NCI-H345 treated with DMSO at 0.1 percent for 48 hours (cell line): ENCODE data around the gene ITGA11.

Experiments
- DNase-seq: peaks from one replicate; lab custom pipeline; 2025; ENCODE audit not compliant: unreplicated experiment; lab: John Stamatoyannopoulos, UW

The ITGA11 gene

GRCh38 chr15:68360721-68361120, 71.2 kb downstream of the ITGA11 start:
- DNase-seq: no peak

- DNase-seq: no peak
Measured at GRCh38 chr15:68356778-68357177, 75.2 kb downstream of the ITGA11 start.

GRCh38 chr15:68354923-68355322, 77.0 kb downstream of the ITGA11 start:
- DNase-seq: no peak

GRCh38 chr15:68354268-68354667, 77.7 kb downstream of the ITGA11 start:
- no peak for DNase-seq

- DNase-seq: no peak
Measured at GRCh38 chr15:68353421-68354135, 78.4 kb downstream of the ITGA11 start.

- no peak for DNase-seq
Measured at GRCh38 chr15:68352401-68353062, 79.4 kb downstream of the ITGA11 start.

GRCh38 chr15:68349151-68349550, 82.8 kb downstream of the ITGA11 start:
- DNase-seq: no peak

- DNase-seq: no peak
Measured at GRCh38 chr15:68348606-68349005, 83.4 kb downstream of the ITGA11 start.

GRCh38 chr15:68348081-68348480, 83.9 kb downstream of the ITGA11 start:
- DNase-seq: no peak

- no peak for DNase-seq
Measured at GRCh38 chr15:68347392-68347791, 84.6 kb downstream of the ITGA11 start.

GRCh38 chr15:68346979-68347378, 85.0 kb downstream of the ITGA11 start:
- DNase-seq: no peak

- DNase-seq: no peak
Measured at GRCh38 chr15:68345481-68345880, 86.5 kb downstream of the ITGA11 start.

- DNase-seq: no peak
Measured at GRCh38 chr15:68344600-68344999, 87.4 kb downstream of the ITGA11 start.

GRCh38 chr15:68343579-68344225, 88.3 kb downstream of the ITGA11 start:
- DNase-seq: no peak

- no peak for DNase-seq
Measured at GRCh38 chr15:68341760-68342725, 89.9 kb downstream of the ITGA11 start.

- DNase-seq: no peak
Measured at GRCh38 chr15:68340726-68341671, 91.0 kb downstream of the ITGA11 start.

- no peak for DNase-seq
Measured at GRCh38 chr15:68339481-68339880, 92.5 kb downstream of the ITGA11 start.

GRCh38 chr15:68337826-68338225, 94.1 kb downstream of the ITGA11 start:
- DNase-seq: no peak

- no peak for DNase-seq
Measured at GRCh38 chr15:68336516-68336915, 95.4 kb downstream of the ITGA11 start.

GRCh38 chr15:68335655-68336054, 96.3 kb downstream of the ITGA11 start:
- no peak for DNase-seq
